HTR-8/SVneo (cell line): ENCODE measurements around the gene HBA1.
A peak's percentile ranks its signal among the peaks of the same experiment; 100 is the strongest.
"Not testable (repeated sequence)": the region's sequence is repeated elsewhere in the genome, so short reads cannot be mapped to it uniquely, and the experiment has no call there.

ENCODE experiments used
- DNase-seq: peaks from one replicate; pipeline ENCODE4 v3.0.0; 2011; ENCODE audit warnings: low spot score, mixed read lengths; ENCODE audit not compliant: insufficient read length
- FAIRE-seq: peaks from 2 replicates; lab custom pipeline; 2011; peaks lifted over from hg19 to GRCh38; lab: Jason Lieb, UNC

The HBA1 gene

DNA sequence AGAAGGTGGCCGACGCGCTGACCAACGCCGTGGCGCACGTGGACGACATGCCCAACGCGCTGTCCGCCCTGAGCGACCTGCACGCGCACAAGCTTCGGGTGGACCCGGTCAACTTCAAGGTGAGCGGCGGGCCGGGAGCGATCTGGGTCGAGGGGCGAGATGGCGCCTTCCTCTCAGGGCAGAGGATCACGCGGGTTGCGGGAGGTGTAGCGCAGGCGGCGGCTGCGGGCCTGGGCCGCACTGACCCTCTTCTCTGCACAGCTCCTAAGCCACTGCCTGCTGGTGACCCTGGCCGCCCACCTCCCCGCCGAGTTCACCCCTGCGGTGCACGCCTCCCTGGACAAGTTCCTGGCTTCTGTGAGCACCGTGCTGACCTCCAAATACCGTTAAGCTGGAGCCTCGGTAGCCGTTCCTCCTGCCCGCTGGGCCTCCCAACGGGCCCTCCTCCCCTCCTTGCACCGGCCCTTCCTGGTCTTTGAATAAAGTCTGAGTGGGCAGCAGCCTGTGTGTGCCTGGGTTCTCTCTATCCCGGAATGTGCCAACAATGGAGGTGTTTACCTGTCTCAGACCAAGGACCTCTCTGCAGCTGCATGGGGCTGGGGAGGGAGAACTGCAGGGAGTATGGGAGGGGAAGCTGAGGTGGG, 3.1 kb upstream of the HBA1 start:
- not testable (repeated sequence) for FAIRE-seq, DNase-seq

DNA sequence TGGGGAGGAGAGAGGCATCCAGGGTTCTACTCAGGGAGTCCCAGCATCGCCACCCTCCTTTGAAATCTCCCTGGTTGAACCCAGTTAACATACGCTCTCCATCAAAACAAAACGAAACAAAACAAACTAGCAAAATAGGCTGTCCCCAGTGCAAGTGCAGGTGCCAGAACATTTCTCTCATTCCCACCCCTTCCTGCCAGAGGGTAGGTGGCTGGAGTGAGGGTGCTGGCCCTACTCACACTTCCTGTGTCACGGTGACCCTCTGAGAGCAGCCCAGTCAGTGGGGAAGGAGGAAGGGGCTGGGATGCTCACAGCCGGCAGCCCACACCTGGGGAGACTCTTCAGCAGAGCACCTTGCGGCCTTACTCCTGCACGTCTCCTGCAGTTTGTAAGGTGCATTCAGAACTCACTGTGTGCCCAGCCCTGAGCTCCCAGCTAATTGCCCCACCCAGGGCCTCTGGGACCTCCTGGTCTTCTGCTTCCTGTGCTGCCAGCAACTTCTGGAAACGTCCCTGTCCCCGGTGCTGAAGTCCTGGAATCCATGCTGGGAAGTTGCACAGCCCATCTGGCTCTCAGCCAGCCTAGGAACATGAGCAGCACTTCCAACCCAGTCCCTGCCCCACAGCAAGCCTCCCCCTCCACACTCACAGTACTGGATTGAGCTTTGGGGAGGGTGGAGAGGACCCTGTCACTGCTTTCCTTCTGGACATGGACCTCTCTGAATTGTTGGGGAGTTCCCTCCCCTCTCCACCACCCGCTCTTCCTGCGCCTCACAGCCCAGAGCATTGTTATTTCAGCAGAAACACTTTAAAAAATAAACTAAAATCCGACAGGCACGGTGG, 2.3 kb upstream of the HBA1 start:
- not testable (repeated sequence) for DNase-seq, FAIRE-seq

DNA sequence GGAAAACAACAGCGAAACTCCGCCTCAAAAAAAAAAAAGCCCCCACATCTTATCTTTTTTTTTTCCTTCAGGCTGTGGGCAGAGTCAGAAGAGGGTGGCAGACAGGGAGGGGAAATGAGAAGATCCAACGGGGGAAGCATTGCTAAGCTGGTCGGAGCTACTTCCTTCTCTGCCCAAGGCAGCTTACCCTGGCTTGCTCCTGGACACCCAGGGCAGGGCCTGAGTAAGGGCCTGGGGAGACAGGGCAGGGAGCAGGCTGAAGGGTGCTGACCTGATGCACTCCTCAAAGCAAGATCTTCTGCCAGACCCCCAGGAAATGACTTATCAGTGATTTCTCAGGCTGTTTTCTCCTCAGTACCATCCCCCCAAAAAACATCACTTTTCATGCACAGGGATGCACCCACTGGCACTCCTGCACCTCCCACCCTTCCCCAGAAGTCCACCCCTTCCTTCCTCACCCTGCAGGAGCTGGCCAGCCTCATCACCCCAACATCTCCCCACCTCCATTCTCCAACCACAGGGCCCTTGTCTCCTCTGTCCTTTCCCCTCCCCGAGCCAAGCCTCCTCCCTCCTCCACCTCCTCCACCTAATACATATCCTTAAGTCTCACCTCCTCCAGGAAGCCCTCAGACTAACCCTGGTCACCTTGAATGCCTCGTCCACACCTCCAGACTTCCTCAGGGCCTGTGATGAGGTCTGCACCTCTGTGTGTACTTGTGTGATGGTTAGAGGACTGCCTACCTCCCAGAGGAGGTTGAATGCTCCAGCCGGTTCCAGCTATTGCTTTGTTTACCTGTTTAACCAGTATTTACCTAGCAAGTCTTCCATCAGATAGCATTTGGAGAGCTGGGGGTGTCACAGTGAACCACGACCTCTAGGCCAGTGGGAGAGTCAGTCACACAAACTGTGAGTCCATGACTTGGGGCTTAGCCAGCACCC, 1.2 kb upstream of the HBA1 start:
- DNase-seq (no peak), FAIRE-seq (no peak)

DNA sequence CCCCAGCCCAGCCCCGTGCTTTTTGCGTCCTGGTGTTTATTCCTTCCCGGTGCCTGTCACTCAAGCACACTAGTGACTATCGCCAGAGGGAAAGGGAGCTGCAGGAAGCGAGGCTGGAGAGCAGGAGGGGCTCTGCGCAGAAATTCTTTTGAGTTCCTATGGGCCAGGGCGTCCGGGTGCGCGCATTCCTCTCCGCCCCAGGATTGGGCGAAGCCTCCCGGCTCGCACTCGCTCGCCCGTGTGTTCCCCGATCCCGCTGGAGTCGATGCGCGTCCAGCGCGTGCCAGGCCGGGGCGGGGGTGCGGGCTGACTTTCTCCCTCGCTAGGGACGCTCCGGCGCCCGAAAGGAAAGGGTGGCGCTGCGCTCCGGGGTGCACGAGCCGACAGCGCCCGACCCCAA, 474 bp upstream of the HBA1 start:
- FAIRE-seq = peak; percentile 59
- not testable (repeated sequence) for DNase-seq

DNA sequence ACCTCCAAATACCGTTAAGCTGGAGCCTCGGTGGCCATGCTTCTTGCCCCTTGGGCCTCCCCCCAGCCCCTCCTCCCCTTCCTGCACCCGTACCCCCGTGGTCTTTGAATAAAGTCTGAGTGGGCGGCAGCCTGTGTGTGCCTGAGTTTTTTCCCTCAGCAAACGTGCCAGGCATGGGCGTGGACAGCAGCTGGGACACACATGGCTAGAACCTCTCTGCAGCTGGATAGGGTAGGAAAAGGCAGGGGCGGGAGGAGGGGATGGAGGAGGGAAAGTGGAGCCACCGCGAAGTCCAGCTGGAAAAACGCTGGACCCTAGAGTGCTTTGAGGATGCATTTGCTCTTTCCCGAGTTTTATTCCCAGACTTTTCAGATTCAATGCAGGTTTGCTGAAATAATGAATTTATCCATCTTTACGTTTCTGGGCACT, 928 bp downstream of the HBA1 start:
- DNase-seq (no peak), FAIRE-seq (no peak)

DNA sequence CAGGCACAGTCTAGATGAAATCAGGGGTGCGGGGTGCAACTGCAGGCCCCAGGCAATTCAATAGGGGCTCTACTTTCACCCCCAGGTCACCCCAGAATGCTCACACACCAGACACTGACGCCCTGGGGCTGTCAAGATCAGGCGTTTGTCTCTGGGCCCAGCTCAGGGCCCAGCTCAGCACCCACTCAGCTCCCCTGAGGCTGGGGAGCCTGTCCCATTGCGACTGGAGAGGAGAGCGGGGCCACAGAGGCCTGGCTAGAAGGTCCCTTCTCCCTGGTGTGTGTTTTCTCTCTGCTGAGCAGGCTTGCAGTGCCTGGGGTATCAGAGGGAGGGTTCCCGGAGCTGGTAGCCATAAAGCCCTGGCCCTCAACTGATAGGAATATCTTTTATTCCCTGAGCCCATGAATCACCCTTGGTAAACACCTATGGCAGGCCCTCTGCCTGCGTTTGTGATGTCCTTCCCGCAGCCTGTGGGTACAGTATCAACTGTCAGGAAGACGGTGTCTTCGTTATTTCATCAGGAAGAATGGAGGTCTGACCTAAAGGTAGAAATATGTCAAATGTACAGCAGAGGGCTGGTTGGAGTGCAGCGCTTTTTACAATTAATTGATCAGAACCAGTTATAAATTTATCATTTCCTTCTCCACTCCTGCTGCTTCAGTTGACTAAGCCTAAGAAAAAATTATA, 1.6 kb downstream of the HBA1 start:
- no peak for FAIRE-seq
- no peak for DNase-seq

DNA sequence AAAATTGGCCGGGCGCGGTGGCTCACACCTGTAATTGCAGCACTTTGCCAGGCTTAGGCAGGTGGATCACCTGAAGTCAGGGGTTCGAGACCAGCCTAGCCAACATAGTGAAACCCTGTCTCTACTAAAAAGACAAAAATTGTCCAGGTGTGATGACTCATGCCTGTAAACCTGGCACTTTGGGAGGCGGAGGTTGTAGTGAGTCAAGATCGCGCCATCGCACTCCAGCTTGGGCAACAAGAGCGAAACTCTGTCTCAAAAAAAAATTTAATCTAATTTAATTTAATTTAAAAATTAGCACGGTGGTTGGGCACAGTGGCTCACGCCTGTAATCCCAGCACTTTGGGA, 2.2 kb downstream of the HBA1 start:
- FAIRE-seq (no peak), DNase-seq (no peak)

DNA sequence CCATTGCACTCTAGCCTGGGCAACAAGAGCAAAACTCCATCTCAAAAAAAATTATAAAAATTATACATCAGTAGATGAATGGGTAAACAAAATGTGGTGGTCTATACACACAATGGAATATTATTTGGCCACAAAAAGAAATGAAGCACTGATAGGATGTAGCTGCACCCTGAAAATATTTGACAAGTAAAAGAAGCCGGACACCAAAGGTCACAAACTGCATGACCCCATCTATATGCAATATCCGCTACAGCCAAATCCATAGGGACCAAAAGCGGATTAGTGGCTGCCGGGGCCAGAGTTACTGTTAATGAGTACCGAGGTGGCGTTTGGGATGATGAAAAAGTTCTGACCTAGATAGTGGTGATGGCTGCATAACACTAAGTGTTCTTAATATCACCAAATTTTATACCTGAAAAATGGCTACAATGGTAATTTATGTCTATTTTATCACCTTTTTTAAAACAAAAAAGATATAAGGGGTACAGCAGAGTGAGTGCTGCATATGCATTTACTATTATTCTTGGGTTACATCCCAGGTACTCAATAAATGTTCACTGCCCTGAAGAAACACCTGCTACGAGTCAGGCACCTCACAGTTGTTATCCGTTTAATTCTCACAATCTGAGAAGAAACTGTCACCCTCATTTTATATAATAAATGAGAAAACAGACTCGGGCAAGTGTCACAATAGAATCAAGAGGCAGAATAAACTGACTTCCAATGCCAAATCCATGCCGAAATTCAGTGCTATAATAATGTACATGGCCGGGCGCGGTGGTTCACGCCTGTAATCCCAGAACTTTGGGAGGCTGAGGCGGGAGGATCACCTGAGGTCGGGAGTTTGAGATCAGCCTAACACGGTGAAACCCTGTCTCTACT, 3.0 kb downstream of the HBA1 start:
- no peak for FAIRE-seq
- no peak for DNase-seq

DNA sequence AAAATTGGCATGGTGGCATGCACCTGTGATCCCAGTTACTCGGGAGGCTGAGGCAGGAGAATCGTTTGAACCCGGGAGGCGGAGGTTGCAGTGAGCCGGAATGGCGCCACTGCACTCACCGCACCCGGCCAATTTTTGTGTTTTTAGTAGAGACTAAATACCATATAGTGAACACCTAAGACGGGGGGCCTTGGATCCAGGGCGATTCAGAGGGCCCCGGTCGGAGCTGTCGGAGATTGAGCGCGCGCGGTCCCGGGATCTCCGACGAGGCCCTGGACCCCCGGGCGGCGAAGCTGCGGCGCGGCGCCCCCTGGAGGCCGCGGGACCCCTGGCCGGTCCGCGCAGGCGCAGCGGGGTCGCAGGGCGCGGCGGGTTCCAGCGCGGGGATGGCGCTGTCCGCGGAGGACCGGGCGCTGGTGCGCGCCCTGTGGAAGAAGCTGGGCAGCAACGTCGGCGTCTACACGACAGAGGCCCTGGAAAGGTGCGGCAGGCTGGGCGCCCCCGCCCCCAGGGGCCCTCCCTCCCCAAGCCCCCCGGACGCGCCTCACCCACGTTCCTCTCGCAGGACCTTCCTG, 3.7 kb downstream of the HBA1 start, which contains the start of gene HBQ1:
HBQ1 (plus strand) TSS at position 359 of the 575 bp plus-strand sequence; CDS start at position 387, 28 bp downstream.
- FAIRE-seq (no peak), DNase-seq (peak; percentile 71)

DNA sequence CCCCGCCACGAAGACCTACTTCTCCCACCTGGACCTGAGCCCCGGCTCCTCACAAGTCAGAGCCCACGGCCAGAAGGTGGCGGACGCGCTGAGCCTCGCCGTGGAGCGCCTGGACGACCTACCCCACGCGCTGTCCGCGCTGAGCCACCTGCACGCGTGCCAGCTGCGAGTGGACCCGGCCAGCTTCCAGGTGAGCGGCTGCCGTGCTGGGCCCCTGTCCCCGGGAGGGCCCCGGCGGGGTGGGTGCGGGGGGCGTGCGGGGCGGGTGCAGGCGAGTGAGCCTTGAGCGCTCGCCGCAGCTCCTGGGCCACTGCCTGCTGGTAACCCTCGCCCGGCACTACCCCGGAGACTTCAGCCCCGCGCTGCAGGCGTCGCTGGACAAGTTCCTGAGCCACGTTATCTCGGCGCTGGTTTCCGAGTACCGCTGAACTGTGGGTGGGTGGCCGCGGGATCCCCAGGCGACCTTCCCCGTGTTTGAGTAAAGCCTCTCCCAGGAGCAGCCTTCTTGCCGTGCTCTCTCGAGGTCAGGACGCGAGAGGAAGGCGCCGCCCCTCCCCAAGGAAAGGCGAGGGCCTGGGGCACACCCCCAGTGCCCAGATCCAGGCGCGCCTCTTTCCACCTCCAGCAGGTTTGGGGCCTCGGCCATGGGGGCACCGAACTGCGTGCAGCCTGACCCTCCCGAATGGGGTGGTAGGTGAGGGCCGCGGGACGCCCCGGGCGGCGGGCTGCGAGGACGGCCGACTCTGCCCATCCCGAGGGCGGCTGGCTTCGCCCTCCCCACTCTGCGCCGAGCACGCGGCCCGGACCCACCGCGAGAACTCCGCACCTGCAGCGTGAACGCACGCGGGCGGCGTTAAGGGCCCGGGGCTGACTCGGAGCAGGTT, 4.4 kb downstream of the HBA1 start:
- FAIRE-seq (peak; percentile 95), DNase-seq (peak; percentile 91)

DNA sequence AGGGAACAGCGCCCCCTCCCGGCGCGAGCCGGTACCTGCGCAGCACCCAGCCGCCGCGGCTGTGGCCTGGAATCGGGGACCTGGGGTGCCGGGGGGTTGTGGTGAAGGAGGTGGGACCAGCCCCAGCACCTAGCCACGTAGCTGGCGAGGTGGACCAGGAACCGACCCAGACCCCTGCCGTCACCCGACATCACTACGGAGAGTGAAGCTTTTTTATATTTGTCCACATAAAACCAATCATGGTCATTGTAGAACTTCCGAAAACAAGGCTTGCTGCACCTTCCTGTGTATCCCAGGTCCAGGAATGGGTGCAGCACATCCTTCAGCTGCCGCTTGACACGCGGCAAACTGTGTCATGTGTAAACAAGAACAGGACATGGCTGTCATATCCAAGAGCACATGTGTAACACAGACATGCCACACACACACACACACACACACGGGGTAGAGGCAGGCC, 5.1 kb downstream of the HBA1 start:
- FAIRE-seq = no peak

DNA sequence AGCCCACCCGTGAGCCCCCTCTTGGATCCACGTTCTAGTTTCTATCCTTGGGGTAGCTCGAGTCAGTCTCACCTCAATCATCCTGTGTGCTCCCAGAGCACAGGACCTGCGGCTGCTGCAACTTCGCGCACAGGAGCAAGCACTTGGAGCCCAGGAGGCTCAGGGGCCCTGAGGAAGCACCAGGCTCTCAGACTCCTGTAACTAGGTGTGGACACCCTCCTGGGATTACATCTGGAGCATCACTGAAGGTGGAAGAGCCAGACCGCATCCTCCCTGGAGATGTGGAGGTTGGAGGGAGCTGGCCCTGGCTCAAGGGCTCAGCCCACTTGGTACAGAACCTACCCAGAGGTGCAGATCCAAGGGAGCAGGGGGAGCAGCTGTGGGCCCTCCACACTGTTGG, 6.5 kb downstream of the HBA1 start:
- FAIRE-seq (no peak), DNase-seq (no peak)

More for the DNA sequence above, 5.1 kb downstream of the HBA1 start:
- DNase-seq = no peak

DNA sequence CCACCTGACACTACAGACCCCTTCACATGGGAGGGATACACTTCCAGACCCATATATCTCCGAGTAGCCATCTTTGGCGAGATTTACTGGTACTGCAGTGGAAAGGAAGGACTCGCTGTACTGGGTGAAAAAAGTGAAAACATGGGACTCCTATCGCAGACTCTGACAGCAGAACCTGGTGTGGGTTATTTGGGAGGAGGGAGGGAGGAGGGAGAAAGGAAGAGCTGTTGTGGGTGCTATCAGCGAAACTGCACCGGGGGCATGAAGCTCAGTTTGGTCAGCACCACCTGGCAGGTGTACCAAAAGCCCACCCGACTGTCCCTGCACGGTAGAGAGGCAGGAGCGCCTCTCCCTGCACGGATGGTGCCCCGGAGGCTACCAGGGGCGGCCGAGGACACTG, 8.7 kb downstream of the HBA1 start:
- FAIRE-seq (no peak), DNase-seq (no peak)

DNA sequence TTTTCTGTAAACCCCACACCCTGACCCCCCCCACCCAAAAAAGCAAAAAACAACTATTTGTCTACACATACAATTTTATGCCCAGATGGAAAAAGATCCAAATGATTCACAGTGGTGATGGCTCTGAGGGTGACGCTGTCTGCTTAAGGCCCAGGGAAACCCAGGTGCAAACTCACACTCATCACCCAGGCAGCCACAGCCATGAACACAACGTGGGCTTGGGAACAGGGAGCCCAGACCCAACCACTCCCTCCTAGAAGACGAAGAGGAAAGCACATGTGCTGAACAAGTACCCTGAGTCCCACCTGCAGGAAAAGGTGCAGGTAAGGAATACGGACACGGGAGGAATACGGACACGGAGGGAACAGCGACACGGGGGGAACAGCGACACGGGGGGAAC, 9.2 kb downstream of the HBA1 start:
- FAIRE-seq (no peak), DNase-seq (no peak)

DNA sequence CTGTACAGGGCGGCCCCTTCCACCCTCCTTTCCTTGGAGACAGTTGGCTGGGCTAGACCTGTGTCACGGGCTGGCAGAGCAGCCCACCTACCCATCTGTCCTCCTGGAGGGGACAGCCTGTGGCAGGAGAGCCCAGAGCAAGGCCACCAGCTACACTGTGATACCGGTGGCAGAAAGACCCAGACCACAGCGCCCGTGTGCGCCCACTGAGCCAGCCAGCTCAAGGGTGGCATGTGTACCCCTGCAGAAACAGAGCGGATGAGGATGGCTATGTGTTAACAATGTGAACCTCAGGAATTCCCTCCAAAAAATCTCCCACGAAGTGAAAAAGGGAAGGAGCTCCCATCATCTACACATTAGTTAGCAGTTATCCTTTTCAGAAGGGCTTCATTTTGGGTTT, 10.8 kb downstream of the HBA1 start:
- FAIRE-seq (no peak), DNase-seq (no peak)

DNA sequence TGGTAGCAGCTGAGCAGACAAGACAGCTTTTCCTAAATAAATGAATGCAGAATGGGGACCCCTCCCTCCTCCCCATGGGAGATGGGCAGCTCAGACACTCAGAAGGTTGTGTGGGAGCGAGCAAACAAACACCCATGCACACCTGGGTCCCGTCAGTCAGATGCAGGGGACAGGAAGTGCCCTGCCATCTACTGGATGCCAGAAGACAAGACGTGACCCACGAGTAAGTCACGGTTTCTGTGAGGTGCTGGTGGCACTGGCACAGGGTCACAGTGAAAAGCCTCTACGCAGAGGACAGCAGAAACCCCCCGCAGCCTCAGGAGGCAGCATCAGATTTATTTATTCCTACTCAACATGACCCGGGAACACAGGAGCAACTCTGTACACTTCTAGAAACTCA, 12.2 kb downstream of the HBA1 start:
- DNase-seq (no peak), FAIRE-seq (no peak)

DNA sequence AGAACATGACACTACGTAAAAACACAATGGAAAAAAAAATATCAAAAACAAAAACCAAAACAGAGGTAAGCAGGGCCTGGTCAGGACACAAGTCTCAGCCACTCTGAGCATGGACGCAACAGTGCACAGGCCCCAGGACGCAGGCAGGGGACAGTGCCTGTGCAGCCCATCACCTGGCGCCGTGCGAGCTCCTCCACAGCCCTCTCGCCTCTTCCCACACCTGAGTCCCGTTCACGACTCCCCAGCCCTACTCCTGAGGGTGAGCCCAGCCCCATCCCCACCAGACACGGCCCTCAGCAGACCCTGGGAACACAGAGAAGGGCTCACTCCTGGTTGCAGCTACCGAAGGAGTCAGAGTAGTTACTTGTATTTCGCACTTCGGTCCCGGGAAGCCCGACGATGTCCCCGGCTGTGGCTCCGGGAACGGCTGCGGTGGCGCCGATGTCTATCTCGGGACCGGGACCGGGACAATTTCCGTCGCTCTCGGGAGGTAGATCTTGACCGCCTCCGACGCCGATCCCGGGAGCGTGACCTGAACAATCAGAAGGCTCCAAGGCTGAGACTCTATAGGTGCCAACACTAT, 13.2 kb downstream of the HBA1 start:
- FAIRE-seq = no peak
- DNase-seq = no peak
